Testis (tissue), 2 donors: ENCODE data around the gene FHOD3.

Experiments
- CTCF ChIP-seq, 3 experiments: fragments of 450-650 bp in 2 of 3; fragments of 200-600 bp in 1 of 3; sonication (generic) in 1 of 3; IDR thresholded peaks; one replicate each; pipeline ENCODE4 v1.5.1; 2016 to 2019; ENCODE audit warnings: antibody characterized with exemption in 3 of 3, mild to moderate bottlenecking in 2 of 3, moderate library complexity in 1 of 3
- POLR2A ChIP-seq: fragments of 450-650 bp; IDR thresholded peaks from one replicate; pipeline ENCODE4 v1.6.1; 2017; ENCODE audit warnings: antibody characterized with exemption, mild to moderate bottlenecking, moderate library complexity

GRCh38 chr18:36718705-36719328 lies 421.3 kb downstream of the FHOD3 start:
- TF ChIP-seq CTCF (IDR thresholded peaks at IDR 0.05): no peak
- no peak for TF ChIP-seq POLR2A
